NT2/D1 (cell line): ENCODE measurements around the gene BCAN.

Experiments
- SUZ12 ChIP-seq: IDR thresholded peaks from 2 replicates; pipeline ENCODE4 v1.6.1; 2011; ENCODE audit not compliant: insufficient read length, insufficient read depth; ENCODE audit errors: extremely low read depth
- ZNF274 ChIP-seq: IDR thresholded peaks from 2 replicates; pipeline ENCODE4 v1.6.1; 2011; ENCODE audit warnings: mild to moderate bottlenecking, low read depth, low read length

DNA sequence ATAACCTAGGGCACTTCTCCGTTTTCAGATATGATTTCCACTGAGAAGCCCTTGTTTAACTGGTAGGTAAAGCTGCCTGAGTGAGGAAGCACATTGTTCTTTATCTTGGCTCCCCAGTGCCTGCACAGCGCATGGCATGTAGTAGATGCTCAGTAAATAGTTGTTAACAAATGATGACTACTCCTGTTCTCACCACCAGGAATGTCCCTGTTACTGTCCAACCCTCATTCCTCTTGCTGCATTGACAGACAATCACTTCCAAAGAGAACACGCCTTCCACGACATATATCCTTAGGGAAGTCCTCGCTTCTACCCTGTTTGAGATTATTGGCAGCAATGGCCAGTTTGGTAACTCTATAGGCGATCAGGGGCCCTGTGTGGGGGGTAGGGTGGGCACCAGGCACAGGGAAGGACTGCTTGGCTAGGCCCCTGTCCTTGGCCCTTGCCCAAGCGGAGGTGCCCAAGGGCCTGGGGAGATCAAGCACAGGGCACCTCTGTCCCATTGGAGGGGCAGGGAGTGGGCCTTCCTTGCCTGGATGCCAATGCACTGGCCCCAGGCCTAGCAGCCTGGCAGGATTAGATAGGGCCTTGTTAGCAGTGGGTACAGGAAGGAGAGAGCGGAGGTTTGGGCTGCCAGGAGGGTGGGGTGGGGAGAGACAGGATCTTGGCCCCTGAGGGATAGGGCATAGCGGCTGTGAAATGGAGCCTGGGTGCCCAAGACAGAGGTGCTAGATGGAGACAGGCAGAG lies 25.1 kb downstream of the BCAN start:
- no peak for TF ChIP-seq SUZ12
- no peak for TF ChIP-seq ZNF274
